ENCODE results near the gene MAP3K6.
A peak's percentile ranks its signal among the peaks of the same experiment; 100 is the strongest.

MAP3K6 gene

DNA sequence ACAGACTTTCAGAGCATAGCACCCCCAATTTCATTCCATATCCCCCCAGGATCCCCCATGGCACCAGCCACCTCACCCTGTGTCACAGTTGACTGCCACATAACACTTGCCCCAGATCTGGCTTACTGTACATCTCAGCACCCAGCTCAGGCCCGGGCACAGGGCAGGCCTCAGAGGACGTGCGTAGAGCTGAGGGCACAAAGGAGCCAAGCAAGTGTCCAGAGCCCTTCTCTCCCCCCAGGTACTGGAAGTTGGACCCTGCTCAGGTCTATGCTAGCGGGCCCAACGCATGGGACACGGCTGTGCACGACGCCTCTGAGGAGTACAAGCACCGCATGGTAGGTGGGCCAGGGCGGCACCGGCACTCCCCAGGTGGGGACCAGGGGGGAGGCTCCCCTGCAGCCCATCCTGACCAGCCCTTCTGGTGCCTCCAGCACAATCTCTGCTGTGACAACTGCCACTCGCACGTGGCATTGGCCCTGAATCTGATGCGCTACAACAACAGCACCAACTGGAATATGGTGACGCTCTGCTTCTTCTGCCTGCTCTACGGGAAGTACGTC lies 33.0 kb downstream of the MAP3K6 start:
- H3K27ac ChIP-seq (ENCODE audit: low read depth, low read length), result no peak overlapping the region
- H3K27me3 ChIP-seq (ENCODE audit: low read length), result no peaks in the 10 kb centered on the region
- H3K9ac ChIP-seq (ENCODE audit: low read length), result no peak overlapping the region
- peaks cover 17% of the 10 kb centered on the region for H3K79me2 ChIP-seq (ENCODE audit: insufficient read depth, low read length)
- H2AFZ ChIP-seq (ENCODE audit: low read depth, low read length, severe bottlenecking), result no peak overlapping the region
- H3F3A ChIP-seq (ENCODE audit: insufficient read depth), result no peaks in the 10 kb centered on the region
- no peaks in the 10 kb centered on the region for H4K20me1 ChIP-seq (ENCODE audit: low read depth, low read length)
- no peaks in the 10 kb centered on the region for H3K9me2 ChIP-seq (replicated peaks; ENCODE audit: insufficient read depth, low read length)
- H3K4me3 ChIP-seq (ENCODE audit: insufficient read depth, low read length, poor library complexity, severe bottlenecking), result no peak overlapping the region
- no peak overlapping the region for H3K4me2 ChIP-seq (ENCODE audit: low read depth, low read length, poor library complexity, severe bottlenecking)
- no peaks in the 10 kb centered on the region for H3K36me3 ChIP-seq (ENCODE audit: low read length)
- no peaks in the 10 kb centered on the region for H3K9me3 ChIP-seq (ENCODE audit: insufficient read depth, low read length)
- TF ChIP-seq EZH2phosphoT487 (conservative IDR thresholded peaks at IDR 0.05; ENCODE audit: low read length), result no peak
- TF ChIP-seq, protein P1, sequence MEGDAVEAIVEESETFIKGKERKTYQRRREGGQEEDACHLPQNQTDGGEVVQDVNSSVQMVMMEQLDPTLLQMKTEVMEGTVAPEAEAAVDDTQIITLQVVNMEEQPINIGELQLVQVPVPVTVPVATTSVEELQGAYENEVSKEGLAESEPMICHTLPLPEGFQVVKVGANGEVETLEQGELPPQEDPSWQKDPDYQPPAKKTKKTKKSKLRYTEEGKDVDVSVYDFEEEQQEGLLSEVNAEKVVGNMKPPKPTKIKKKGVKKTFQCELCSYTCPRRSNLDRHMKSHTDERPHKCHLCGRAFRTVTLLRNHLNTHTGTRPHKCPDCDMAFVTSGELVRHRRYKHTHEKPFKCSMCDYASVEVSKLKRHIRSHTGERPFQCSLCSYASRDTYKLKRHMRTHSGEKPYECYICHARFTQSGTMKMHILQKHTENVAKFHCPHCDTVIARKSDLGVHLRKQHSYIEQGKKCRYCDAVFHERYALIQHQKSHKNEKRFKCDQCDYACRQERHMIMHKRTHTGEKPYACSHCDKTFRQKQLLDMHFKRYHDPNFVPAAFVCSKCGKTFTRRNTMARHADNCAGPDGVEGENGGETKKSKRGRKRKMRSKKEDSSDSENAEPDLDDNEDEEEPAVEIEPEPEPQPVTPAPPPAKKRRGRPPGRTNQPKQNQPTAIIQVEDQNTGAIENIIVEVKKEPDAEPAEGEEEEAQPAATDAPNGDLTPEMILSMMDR (IDR thresholded peaks at IDR 0.05; ENCODE audit: insufficient read depth, low read length, poor library complexity, severe bottlenecking), result no peak

DNA sequence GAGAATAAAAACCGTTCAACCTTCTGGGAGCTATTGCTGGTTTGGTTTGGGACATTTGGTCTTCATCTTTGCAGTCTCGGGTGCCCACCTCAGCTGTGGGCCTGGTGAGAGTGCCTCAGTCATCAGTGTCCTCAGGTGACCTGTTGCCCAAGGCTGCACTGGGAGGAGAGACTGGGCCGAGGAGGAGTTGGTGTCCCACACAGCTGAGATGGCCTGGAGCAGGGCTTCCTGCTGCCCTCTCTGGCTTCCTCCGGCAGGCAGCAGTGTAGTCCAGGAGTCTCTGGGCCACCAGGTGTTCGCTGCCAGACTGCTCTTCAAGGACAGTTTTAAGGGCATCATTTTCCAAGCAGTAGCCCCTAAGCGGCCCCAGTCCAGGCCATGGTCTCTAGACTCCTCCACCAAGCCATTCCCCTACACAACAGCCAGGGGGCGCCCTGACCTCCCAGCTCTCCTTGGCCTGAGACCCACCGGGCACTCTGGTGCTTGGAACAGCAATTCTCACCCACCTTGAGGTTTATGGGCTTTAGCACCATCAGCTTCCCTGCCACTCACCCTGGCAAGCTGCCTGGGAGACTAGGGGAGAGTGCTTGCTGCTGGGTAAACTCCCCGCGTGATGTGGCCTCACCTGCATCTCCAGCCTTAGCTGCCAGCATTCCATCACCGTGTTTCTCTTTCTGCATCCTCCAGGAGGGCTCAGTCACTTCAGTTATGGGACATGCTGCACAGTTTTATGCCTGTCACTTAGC lies 34.1 kb downstream of the MAP3K6 start:
- Histone ChIP-seq H3K36me3 (ENCODE audit: low read length) (no peaks in the 10 kb centered on the region), H3F3A (ENCODE audit: insufficient read depth) (no peaks in the 10 kb centered on the region), H3K27me3 (ENCODE audit: low read length) (no peaks in the 10 kb centered on the region), H4K20me1 (ENCODE audit: low read depth, low read length) (no peaks in the 10 kb centered on the region; the same call in 1 of the 2 replicates), H2AFZ (ENCODE audit: low read depth, low read length, severe bottlenecking) (no peak overlapping the region), H3K9me3 (ENCODE audit: insufficient read depth, low read length) (no peaks in the 10 kb centered on the region), H3K4me3 (ENCODE audit: insufficient read depth, low read length, poor library complexity, severe bottlenecking) (no peak overlapping the region), H3K4me2 (ENCODE audit: low read depth, low read length, poor library complexity, severe bottlenecking) (no peak overlapping the region), H3K9me2 (replicated peaks; ENCODE audit: insufficient read depth, low read length) (no peaks in the 10 kb centered on the region), H3K79me2 (ENCODE audit: insufficient read depth, low read length) (peaks cover 28% of the 10 kb centered on the region), H3K27ac (ENCODE audit: low read depth, low read length) (no peak overlapping the region), H3K9ac (ENCODE audit: low read length) (no peak overlapping the region)
- TF ChIP-seq, protein P1 (IDR thresholded peaks at IDR 0.05; ENCODE audit: insufficient read depth, low read length, poor library complexity, severe bottlenecking), result peak; percentile 60
- TF ChIP-seq EZH2phosphoT487 (conservative IDR thresholded peaks at IDR 0.05; ENCODE audit: low read length), result no peak

DNA sequence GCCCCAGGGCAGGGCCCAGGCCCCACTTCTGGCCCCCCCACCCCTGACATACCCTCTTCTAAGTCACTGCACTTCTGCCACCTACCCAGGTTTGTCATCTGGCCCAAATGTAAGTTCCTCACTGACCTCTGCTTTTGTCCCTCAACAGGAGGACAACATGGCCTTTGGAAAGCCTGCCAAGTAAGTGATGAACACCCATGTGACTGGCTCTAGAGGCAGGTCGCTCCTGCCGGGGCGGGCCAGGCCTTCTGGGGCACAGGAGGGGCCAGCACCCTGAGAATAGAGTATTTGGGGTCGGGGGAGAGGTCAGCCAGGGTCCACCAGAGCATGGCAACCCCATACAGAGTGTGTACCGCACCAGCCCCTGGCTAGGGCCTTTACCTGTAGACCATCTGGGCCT lies 34.8 kb downstream of the MAP3K6 start:
- Histone ChIP-seq H3K36me3 (ENCODE audit: low read length) (0 out of 2 replicates have a peak, but pooled peaks cover 1% of the 10 kb centered on the region), H3K27me3 (ENCODE audit: low read length) (no peaks in the 10 kb centered on the region), H3K27ac (ENCODE audit: low read depth, low read length) (no peak overlapping the region), H3F3A (ENCODE audit: insufficient read depth) (no peaks in the 10 kb centered on the region), H2AFZ (ENCODE audit: low read depth, low read length, severe bottlenecking) (no peak overlapping the region), H3K79me2 (ENCODE audit: insufficient read depth, low read length) (peaks cover 35% of the 10 kb centered on the region), H3K4me2 (ENCODE audit: low read depth, low read length, poor library complexity, severe bottlenecking) (no peak overlapping the region), H3K9me2 (replicated peaks; ENCODE audit: insufficient read depth, low read length) (no peaks in the 10 kb centered on the region), H3K4me3 (ENCODE audit: insufficient read depth, low read length, poor library complexity, severe bottlenecking) (no peak overlapping the region), H3K9me3 (ENCODE audit: insufficient read depth, low read length) (no peaks in the 10 kb centered on the region), H4K20me1 (ENCODE audit: low read depth, low read length) (no peaks in the 10 kb centered on the region; the same call in 1 of the 2 replicates), H3K9ac (ENCODE audit: low read length) (no peak overlapping the region)
- TF ChIP-seq EZH2phosphoT487 (conservative IDR thresholded peaks at IDR 0.05; ENCODE audit: low read length), result no peak
- TF ChIP-seq, protein P1 (IDR thresholded peaks at IDR 0.05; ENCODE audit: insufficient read depth, low read length, poor library complexity, severe bottlenecking), result no peak

All from SU-DHL-6 (cell line).